G401 (cell line): Measurements from ENCODE around the gene SEMA5B. TPM values are rescaled to one million over a fixed set of nuclear protein-coding genes. Genes with fewer than 3 reads are reported as not detected.

Source experiments
- DNase-seq: peaks from one replicate; pipeline ENCODE4 v3.0.0-alpha.2; 2015; ENCODE audit warnings: low spot score
- in situ Hi-C: cut with HindIII; loops from 2 replicates; pipeline ENCODE4 v1.10.0; 2016; ENCODE audit warnings: low sequenced_read_pairs, mixed read lengths
- total RNA-seq: library from RNA; depleted of rRNA; stranded (reverse); fragments of >200 nt; shearing (Covaris generic); gene quantifications from 2 replicates; pipeline ENCODE4 v1.2.3, GENCODE V29; 2014

The SEMA5B gene
- total RNA-seq, 1 experiment from 2014 or later: 0.03 TPM

GRCh38 chr3:123060054-123060453 lies 32.5 kb upstream of the SEMA5B start:
- DNase-seq: no peak
- in situ Hi-C loops: no loop called here

- no peak for DNase-seq
- in situ Hi-C loops: no loop called here
Observed at GRCh38 chr3:123058505-123058904, 30.9 kb upstream of the SEMA5B start.

- in situ Hi-C loops: no loop called here
Observed at GRCh38 chr3:123055352-123055751, 27.8 kb upstream of the SEMA5B start.

GRCh38 chr3:123054931-123055330 lies 27.4 kb upstream of the SEMA5B start:
- no peak for DNase-seq
- in situ Hi-C loops: no loop called here

More at GRCh38 chr3:123055352-123055751, 27.8 kb upstream of the SEMA5B start:
- DNase-seq: no peak

GRCh38 chr3:123054109-123054778 lies 26.7 kb upstream of the SEMA5B start:
- no peak for DNase-seq
- in situ Hi-C loops: no loop called here

- in situ Hi-C loops: no loop called here
- DNase-seq: no peak
Observed at GRCh38 chr3:123053107-123053506, 25.5 kb upstream of the SEMA5B start.

GRCh38 chr3:123050666-123051065 lies 23.1 kb upstream of the SEMA5B start:
- no peak for DNase-seq
- in situ Hi-C loops: no loop called here

GRCh38 chr3:123048480-123049237 lies 21.1 kb upstream of the SEMA5B start:
- in situ Hi-C loops: no loop called here
- DNase-seq: no peak

GRCh38 chr3:123047062-123047319 lies 19.4 kb upstream of the SEMA5B start:
- in situ Hi-C loops: no loop called here
- no peak for DNase-seq

- in situ Hi-C loops: no loop called here
- no peak for DNase-seq
Observed at GRCh38 chr3:123046262-123047061, 18.9 kb upstream of the SEMA5B start.

- in situ Hi-C loops: no loop called here
- DNase-seq: no peak
Observed at GRCh38 chr3:123044981-123045763, 17.6 kb upstream of the SEMA5B start.

- DNase-seq: no peak
- in situ Hi-C loops: no loop called here
Observed at GRCh38 chr3:123042413-123042812, 14.8 kb upstream of the SEMA5B start.

- in situ Hi-C loops: no loop called here
- no peak for DNase-seq
Observed at GRCh38 chr3:123039178-123039577, 11.6 kb upstream of the SEMA5B start.

GRCh38 chr3:123038751-123039150 lies 11.2 kb upstream of the SEMA5B start:
- in situ Hi-C loops: no loop called here
- no peak for DNase-seq

- in situ Hi-C loops: no loop called here
- no peak for DNase-seq
Observed at GRCh38 chr3:123037015-123037375, 9.4 kb upstream of the SEMA5B start.

GRCh38 chr3:123036352-123037014 lies 8.9 kb upstream of the SEMA5B start:
- DNase-seq: no peak
- in situ Hi-C loops: no loop called here

GRCh38 chr3:123034996-123035395 lies 7.4 kb upstream of the SEMA5B start:
- in situ Hi-C loops: no loop called here
- DNase-seq: no peak

- in situ Hi-C loops: no loop called here
Observed at GRCh38 chr3:123034120-123034519, 6.6 kb upstream of the SEMA5B start.

GRCh38 chr3:123032057-123032456 lies 4.5 kb upstream of the SEMA5B start:
- in situ Hi-C loops: no loop called here
- DNase-seq: no peak

More at GRCh38 chr3:123034120-123034519, 6.6 kb upstream of the SEMA5B start:
- DNase-seq: no peak
